ENCODE data around the gene TRPV2. TPM values are rescaled to one million over a fixed set of nuclear protein-coding genes. Genes with fewer than 3 reads are reported as not detected.

TRPV2 gene
- total and polyA plus RNA-seq, 10 of the 15 experiments (the other 5 are each of a cell fraction or from before 2014, with no cell fraction given): 8.9 to 94.4 (median 54.1) TPM

- TF ChIP-seq PKNOX1 (IDR thresholded peaks at IDR 0.05): no peak
- TF ChIP-seq CREM (IDR thresholded peaks at IDR 0.05; ENCODE audit: low read depth): no peak
- no peak for TF ChIP-seq ZBTB33 (IDR thresholded peaks at IDR 0.05)
- no peak for TF ChIP-seq POLR2AphosphoS2 (IDR thresholded peaks at IDR 0.05; ENCODE audit: low read depth, low read length)
- no peak for TF ChIP-seq CREB1 (IDR thresholded peaks at IDR 0.05; ENCODE audit: low read depth)
Measured at GRCh38 chr17:16477666-16478065, 62.3 kb downstream of the TRPV2 start (continued).

GRCh38 chr17:16478649-16479048 lies 63.3 kb downstream of the TRPV2 start:
- in situ Hi-C loops (cut with MboI): no loop called here
- DNase-seq (ENCODE audit: low read depth, low spot score) (no peak), FAIRE-seq (no peak), ATAC-seq (no peak)
- BruUV-seq (replicated peaks): no TSS peak
- H3K9me3 ChIP-seq (replicated peaks; ENCODE audit: control insufficient read depth, insufficient read depth, low read length): no peaks in the 10 kb centered on the region
- WGBS (ENCODE audit: insufficient coverage, insufficient replicate concordance, low lambda C conversion rate, missing lambda C conversion rate): 47% methylated on average over 6 of the region's 6 CpGs
- no peak overlapping the region for H3K4me2 ChIP-seq (ENCODE audit: control insufficient read depth, insufficient read depth)
- no peaks in the 10 kb centered on the region for H3K4me1 ChIP-seq (ENCODE audit: control insufficient read depth, insufficient read depth, low read length)
- H2AFZ ChIP-seq (ENCODE audit: control insufficient read depth, low read depth, low read length): no peak overlapping the region
- no peak overlapping the region for H3K4me3 ChIP-seq
- H4K20me1 ChIP-seq (ENCODE audit: control insufficient read depth, insufficient read depth): no peaks in the 10 kb centered on the region
- H3K27me3 ChIP-seq (replicated peaks in 1 of 2; ENCODE audit: control insufficient read depth in 2 of 2, insufficient read depth in 2 of 2, low read length in 1 of 2): peaks cover 0 to 3% of the 10 kb centered on the region in 2 experiments; a peak in 2 of 4 replicates
- ChIA-PET RAD21 (ENCODE audit: unreplicated experiment) (no interaction called here), CTCF (no interaction called here), SMC1A (ENCODE audit: uncharacterized antibody, unreplicated experiment) (no interaction called here), POLR2A (no interaction called here)
- TF ChIP-seq NR2F1 (conservative IDR thresholded peaks at IDR 0.05): no peak
- no peak for TF ChIP-seq SUZ12 (IDR thresholded peaks at IDR 0.05; ENCODE audit: unreplicated experiment)
- TF ChIP-seq TBL1XR1 (IDR thresholded peaks at IDR 0.05; ENCODE audit: low read depth, low read length): no peak
- no peak for TF ChIP-seq PML (IDR thresholded peaks at IDR 0.05; ENCODE audit: low read length)
- no peak for TF ChIP-seq TARDBP (IDR thresholded peaks at IDR 0.05; ENCODE audit: borderline replicate concordance)
- no peak for TF ChIP-seq SMARCA5 (IDR thresholded peaks at IDR 0.05)
- no peak for TF ChIP-seq CBX3 (IDR thresholded peaks at IDR 0.05; ENCODE audit: borderline replicate concordance, low read depth)
- H3K27ac ChIP-seq (ENCODE audit: control insufficient read depth, insufficient read depth): no peak overlapping the region
- no peaks in the 10 kb centered on the region for H3K36me3 ChIP-seq (ENCODE audit: control insufficient read depth in 2 of 2, insufficient read depth in 2 of 2, low read length in 1 of 2)
- no peaks in the 10 kb centered on the region for H3K79me2 ChIP-seq (ENCODE audit: control insufficient read depth, insufficient read depth, low read length)
- H3K9ac ChIP-seq (ENCODE audit: control insufficient read depth, insufficient read depth, low read length): no peak overlapping the region
- intact Hi-C loops (cut with micrococcal nuclease; ENCODE audit: unreplicated experiment): no loop called here

Data from GM12878 (cell line).